ENCODE results near the gene IGF2BP2. TPM values are rescaled to one million over a fixed set of nuclear protein-coding genes. Genes with fewer than 3 reads are reported as not detected.

The IGF2BP2 gene
- total and polyA plus RNA-seq, 2 experiments from 2014 or later = 88.9 to 91.8 TPM

DNA sequence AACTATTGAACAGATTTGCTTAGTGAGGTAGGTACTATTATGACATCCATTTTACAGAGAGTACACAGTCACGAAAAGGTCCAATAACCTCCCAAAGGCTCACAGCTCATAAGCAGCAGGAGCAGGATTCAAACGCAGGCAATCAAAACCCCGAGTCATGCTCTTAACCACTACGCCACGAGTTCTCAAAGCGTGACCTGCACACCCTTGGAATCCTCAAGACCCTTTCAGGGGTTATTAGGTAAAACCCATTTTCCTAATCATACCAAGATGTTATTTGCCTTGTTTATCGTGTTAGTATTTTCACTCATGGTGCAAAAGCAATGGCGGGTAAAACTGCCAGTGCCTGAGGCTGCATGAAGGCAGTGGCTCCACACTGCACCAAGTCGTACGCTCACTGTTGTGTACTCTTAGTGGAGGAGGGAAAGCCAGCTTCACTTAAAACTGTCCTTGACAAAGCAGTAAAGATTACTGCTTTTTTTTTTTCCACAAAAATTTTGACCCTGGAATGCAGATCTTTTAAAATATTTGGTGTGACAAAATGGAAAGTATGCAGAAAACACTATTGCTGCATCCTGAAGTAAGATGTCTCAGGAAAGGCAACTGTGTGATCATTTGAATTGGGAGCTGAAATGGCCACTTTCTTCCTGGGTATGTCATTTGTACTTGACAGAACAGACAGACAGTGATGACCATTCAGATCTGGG is 96.1 kb downstream of the IGF2BP2 start:
- no peak overlapping the region for H2AFZ ChIP-seq
- DNase-seq (ENCODE audit: low spot score) = no peak
- H3K9me3 ChIP-seq (ENCODE audit: low read depth) = no peaks in the 10 kb centered on the region
- 86% methylated on average over 10 of the region's 10 CpGs for WGBS (ENCODE audit: low lambda C conversion rate, missing lambda C conversion rate)
- H3K4me3 ChIP-seq = no peak overlapping the region
- no peak overlapping the region for H3K4me2 ChIP-seq
- H3K4me1 ChIP-seq (ENCODE audit: insufficient read depth) = peaks cover 7% of the 10 kb centered on the region
- H3K9me2 ChIP-seq (replicated peaks; ENCODE audit: insufficient read depth) = no peaks in the 10 kb centered on the region
- peak overlapping the region; percentile 1 for H3K27ac ChIP-seq
- no peaks in the 10 kb centered on the region for H3K36me3 ChIP-seq (replicated peaks; ENCODE audit: insufficient read depth, low read depth)
- H4K20me1 ChIP-seq (ENCODE audit: insufficient read depth, poor library complexity, severe bottlenecking) = peaks cover 84% of the 10 kb centered on the region
- TF ChIP-seq, protein P1, sequence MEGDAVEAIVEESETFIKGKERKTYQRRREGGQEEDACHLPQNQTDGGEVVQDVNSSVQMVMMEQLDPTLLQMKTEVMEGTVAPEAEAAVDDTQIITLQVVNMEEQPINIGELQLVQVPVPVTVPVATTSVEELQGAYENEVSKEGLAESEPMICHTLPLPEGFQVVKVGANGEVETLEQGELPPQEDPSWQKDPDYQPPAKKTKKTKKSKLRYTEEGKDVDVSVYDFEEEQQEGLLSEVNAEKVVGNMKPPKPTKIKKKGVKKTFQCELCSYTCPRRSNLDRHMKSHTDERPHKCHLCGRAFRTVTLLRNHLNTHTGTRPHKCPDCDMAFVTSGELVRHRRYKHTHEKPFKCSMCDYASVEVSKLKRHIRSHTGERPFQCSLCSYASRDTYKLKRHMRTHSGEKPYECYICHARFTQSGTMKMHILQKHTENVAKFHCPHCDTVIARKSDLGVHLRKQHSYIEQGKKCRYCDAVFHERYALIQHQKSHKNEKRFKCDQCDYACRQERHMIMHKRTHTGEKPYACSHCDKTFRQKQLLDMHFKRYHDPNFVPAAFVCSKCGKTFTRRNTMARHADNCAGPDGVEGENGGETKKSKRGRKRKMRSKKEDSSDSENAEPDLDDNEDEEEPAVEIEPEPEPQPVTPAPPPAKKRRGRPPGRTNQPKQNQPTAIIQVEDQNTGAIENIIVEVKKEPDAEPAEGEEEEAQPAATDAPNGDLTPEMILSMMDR (IDR thresholded peaks at IDR 0.05; ENCODE audit: poor library complexity) = no peak
- H3K27me3 ChIP-seq = no peaks in the 10 kb centered on the region
- H3K79me2 ChIP-seq = peaks cover 98% of the 10 kb centered on the region

DNA sequence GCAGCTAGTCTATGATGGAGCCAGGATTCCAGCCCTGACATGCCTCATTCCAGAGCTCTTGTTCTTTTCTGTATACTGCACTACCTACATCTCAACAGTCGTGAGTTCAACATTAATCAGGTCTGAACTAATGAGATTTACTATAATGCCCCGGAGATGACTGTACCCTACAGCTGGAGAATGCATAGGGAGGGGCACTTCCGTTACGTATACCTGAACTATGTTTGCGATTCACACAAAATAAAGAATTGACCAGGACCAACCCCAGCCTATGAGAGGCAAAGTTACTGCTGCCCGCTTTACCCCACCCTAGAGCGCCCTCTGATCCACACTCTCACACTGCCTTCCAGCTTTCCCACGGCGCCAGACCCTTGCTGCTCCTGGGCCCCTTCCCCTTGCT is 97.0 kb downstream of the IGF2BP2 start:
- Histone ChIP-seq H3K79me2 (peaks cover 98% of the 10 kb centered on the region), H3K36me3 (replicated peaks; ENCODE audit: insufficient read depth, low read depth) (no peaks in the 10 kb centered on the region), H3K4me3 (no peak overlapping the region), H3K9me2 (replicated peaks; ENCODE audit: insufficient read depth) (no peaks in the 10 kb centered on the region), H3K27me3 (no peaks in the 10 kb centered on the region), H3K27ac (no peak overlapping the region), H3K9me3 (ENCODE audit: low read depth) (no peaks in the 10 kb centered on the region), H4K20me1 (ENCODE audit: insufficient read depth, poor library complexity, severe bottlenecking) (peaks cover 84% of the 10 kb centered on the region), H2AFZ (no peak overlapping the region), H3K4me2 (no peak overlapping the region), H3K4me1 (ENCODE audit: insufficient read depth) (peaks cover 7% of the 10 kb centered on the region)
- 88% methylated on average over 9 of the region's 9 CpGs for WGBS (ENCODE audit: low lambda C conversion rate, missing lambda C conversion rate)
- DNase-seq (ENCODE audit: low spot score) = no peak
- TF ChIP-seq EZH2 (IDR thresholded peaks at IDR 0.05; ENCODE audit: borderline replicate concordance) = no peak
- TF ChIP-seq, protein P1 (IDR thresholded peaks at IDR 0.05; ENCODE audit: poor library complexity) = no peak

DNA sequence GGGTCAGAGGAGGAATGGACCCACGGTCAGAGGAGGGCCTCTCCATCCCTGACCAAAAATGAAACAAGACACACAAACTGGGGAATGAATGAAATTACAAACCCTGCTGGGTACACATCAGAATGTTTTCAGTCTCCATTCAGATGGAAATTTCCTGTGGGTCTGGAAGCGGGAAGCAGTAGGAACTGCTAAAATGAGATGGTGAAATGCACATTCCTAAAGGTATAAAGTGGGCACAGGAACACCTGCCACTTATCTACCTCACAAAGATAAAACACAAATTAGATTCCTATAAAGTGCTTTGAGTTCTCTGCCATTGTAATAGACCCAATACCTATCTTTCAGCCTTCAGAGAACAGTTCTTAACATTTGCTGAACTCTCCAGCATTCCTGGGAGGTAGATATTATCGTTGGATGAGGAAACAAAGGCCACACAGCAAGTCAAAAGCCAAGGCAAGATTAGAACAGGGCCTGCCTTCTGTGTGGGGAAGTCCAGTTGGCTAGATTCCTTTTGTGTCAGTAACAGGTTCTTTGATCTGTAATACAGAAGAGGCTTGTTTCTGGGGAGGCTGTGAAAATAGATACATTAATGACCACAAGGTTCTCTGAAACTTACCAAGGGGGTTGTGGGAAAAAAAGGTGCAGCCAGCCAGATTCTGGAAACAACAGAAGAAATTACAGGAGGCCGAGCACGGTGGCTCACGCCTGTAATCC is 98.4 kb downstream of the IGF2BP2 start:
- H3K27me3 ChIP-seq = no peaks in the 10 kb centered on the region
- no peak for DNase-seq (ENCODE audit: low spot score)
- peaks cover 4% of the 10 kb centered on the region for H3K4me1 ChIP-seq (ENCODE audit: insufficient read depth)
- H3K9me3 ChIP-seq (ENCODE audit: low read depth) = no peaks in the 10 kb centered on the region
- TF ChIP-seq EZH2 (IDR thresholded peaks at IDR 0.05; ENCODE audit: borderline replicate concordance) (no peak), EZH2phosphoT487 (IDR thresholded peaks at IDR 0.05; ENCODE audit: low read depth, severe bottlenecking, unreplicated experiment) (no peak)
- TF ChIP-seq, protein P1 (IDR thresholded peaks at IDR 0.05; ENCODE audit: poor library complexity) = no peak
- H3K4me2 ChIP-seq = no peak overlapping the region
- WGBS (ENCODE audit: low lambda C conversion rate, missing lambda C conversion rate) = 87% methylated on average over 6 of the region's 6 CpGs
- peaks cover 84% of the 10 kb centered on the region for H4K20me1 ChIP-seq (ENCODE audit: insufficient read depth, poor library complexity, severe bottlenecking)
- no peak overlapping the region for H3K4me3 ChIP-seq
- H2AFZ ChIP-seq = no peak overlapping the region
- no peaks in the 10 kb centered on the region for H3K36me3 ChIP-seq (replicated peaks; ENCODE audit: insufficient read depth, low read depth)
- H3K27ac ChIP-seq = no peak overlapping the region
- no peaks in the 10 kb centered on the region for H3K9me2 ChIP-seq (replicated peaks; ENCODE audit: insufficient read depth)
- peaks cover 99% of the 10 kb centered on the region for H3K79me2 ChIP-seq

Data from hepatocyte (in vitro differentiated cells).